H1 (cell line): ENCODE results near the gene POLDIP3.

Source experiments
- CHD2 ChIP-seq: IDR thresholded peaks from 2 replicates; pipeline ENCODE4 v1.6.1; 2012; ENCODE audit warnings: low read length, improper control_type of control experiment
- CREB1 ChIP-seq: IDR thresholded peaks from 2 replicates; pipeline ENCODE4 v1.6.1; 2012; ENCODE audit warnings: inconsistent platforms
- CTCF ChIP-seq, 3 experiments: IDR thresholded peaks; 1 replicate in 2 of 3; 2 replicates in 1 of 3; pipeline versions ENCODE4 v1.5.1 to v1.6.1; 2011; ENCODE audit warnings: low read length in 3 of 3, mild to moderate bottlenecking in 3 of 3, inconsistent platforms in 2 of 3, low read depth in 1 of 3, moderate library complexity in 1 of 3; ENCODE audit not compliant: insufficient read depth in 1 of 3; ENCODE audit errors: control extremely low read depth in 1 of 3
- EP300 ChIP-seq, 2 experiments: IDR thresholded peaks; 1 replicate in 1 of 2; 2 replicates in 1 of 2; pipeline ENCODE4 v1.6.1; 2011 to 2012; ENCODE audit warnings: low read depth in 2 of 2, low read length in 2 of 2, mild to moderate bottlenecking in 2 of 2, borderline replicate concordance in 1 of 2, inconsistent platforms in 1 of 2, moderate library complexity in 1 of 2
- HDAC6 ChIP-seq: IDR thresholded peaks from one replicate; pipeline ENCODE4 v1.7.1; 2012; ENCODE audit warnings: low read depth, mild to moderate bottlenecking, inconsistent platforms, low read length, moderate library complexity
- POLR2A ChIP-seq, 2 experiments: IDR thresholded peaks; 1 replicate in 1 of 2; 2 replicates in 1 of 2; pipeline ENCODE4 v1.6.1; 2011; ENCODE audit warnings: low read depth in 2 of 2, low read length in 2 of 2, mild to moderate bottlenecking in 2 of 2; ENCODE audit errors: control extremely low read depth in 1 of 2
- RAD21 ChIP-seq, 2 experiments: IDR thresholded peaks in 1 of 2; conservative IDR thresholded peaks in 1 of 2; 2 replicates each; pipeline ENCODE4 v1.6.1; 2011; ENCODE audit warnings: low read depth in 2 of 2, low read length in 2 of 2, improper control_type of control experiment in 1 of 2, inconsistent platforms in 1 of 2, mild to moderate bottlenecking in 1 of 2, moderate library complexity in 1 of 2
- TAF1 ChIP-seq: IDR thresholded peaks from 2 replicates; pipeline ENCODE4 v1.6.1; 2011; ENCODE audit warnings: mild to moderate bottlenecking, low read depth, low read length

GRCh38 chr22:42547562-42547961 is 67.1 kb downstream of the POLDIP3 start:
- TF ChIP-seq TAF1 (no peak), RAD21 (IDR thresholded peaks at IDR 0.05 in 1 of 2, conservative IDR thresholded peaks at IDR 0.05 in 1 of 2; ENCODE audit: low read depth in 2 of 2, low read length in 2 of 2) (no peak), HDAC6 (no peak), CTCF (IDR thresholded peaks at IDR 0.05; ENCODE audit: control extremely low read depth in 1 of 3, insufficient read depth in 1 of 3, low read depth in 1 of 3, low read length in 3 of 3) (no peak), CHD2 (no peak), EP300 (IDR thresholded peaks at IDR 0.05; ENCODE audit: borderline replicate concordance in 1 of 2, low read depth in 2 of 2, low read length in 2 of 2) (no peak), POLR2A (IDR thresholded peaks at IDR 0.05; ENCODE audit: control extremely low read depth in 1 of 2, low read depth in 2 of 2, low read length in 2 of 2) (no peak), CREB1 (no peak)
